Measurements from ENCODE around the gene SLN.

Gene SLN

GRCh38 chr11:107719557-107720302 is 7.9 kb upstream of the SLN start:
- DNase-seq (ENCODE audit: low read depth in 3 of 3) = no peak

DNA sequence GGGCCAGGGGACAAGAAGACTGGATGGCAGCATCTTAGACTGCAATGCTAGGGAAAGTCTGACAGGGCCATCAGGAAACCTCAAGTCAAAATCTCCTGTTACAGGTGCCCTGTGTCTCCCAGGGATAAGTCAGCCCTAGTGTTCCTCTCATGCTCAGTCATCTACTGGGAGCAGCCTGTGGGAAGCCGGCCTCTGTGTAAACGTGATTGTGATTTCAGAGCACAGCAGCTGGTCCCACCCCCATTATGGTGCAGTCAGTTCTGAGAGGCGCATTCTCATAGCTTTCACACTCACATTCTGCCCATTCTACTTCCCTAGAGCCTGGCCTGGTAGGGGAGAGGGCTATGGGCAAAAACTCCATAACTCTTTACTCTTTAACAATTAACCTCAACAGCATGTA is 7.2 kb upstream of the SLN start:
- DNase-seq (ENCODE audit: low read depth in 3 of 3) = no peak

DNA sequence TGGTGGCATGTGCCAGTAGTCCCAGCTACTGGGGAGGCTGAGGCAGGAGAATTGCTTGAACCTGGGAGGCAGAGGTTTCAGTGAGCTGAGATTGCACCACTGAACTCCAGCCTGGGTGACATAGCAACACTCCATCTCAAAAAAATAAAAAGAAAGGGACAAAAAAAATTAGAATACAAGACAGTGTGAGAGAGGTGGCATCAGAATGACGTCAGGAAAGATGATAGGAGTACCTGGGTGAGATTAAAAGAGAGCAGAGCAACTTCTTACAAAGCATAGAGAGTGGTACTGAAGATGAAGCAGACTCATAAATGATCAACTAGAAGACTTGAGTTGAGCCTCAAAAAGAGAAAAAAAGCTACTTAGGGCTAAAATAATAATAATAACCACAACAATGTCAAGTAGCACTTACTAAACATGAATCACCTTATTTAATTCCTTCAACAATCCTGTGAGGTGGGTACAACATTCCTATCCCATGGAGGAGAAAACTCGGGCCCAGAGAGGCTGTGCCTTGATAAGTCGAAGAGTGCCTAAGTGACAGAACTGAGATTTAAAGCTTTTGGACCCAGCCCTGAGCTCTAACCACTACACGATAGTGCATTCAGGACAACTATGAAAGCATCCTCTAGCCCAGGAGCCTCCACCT is 5.2 kb upstream of the SLN start:
- DNase-seq (ENCODE audit: low read depth in 3 of 3) = no peak

DNA sequence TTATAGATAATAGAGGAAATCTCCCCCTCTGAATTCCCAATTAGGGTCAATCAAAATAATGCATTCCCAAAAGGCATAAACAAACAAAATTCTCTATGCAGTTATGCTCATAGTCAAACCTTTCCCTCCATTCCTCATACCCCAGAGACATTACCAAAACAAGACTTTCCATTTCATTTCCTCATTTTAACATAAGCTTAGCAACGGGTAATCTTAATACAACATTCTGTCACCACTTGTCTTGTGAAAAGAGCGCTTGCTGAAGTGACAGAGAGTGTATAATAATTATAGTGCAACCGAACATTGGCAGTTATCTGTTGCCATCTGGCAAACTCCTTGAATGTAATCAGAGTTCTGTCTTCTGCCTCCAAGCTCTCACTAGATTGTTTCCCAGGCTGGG is 1.2 kb upstream of the SLN start:
- no peak for DNase-seq (ENCODE audit: low read depth in 3 of 3)

- no peak for DNase-seq (ENCODE audit: low read depth in 3 of 3)
Measured at GRCh38 chr11:107710301-107710700, 1.6 kb downstream of the SLN start.

- no peak for DNase-seq (ENCODE audit: low read depth in 3 of 3)
Measured at GRCh38 chr11:107708792-107709191, 3.1 kb downstream of the SLN start.

GRCh38 chr11:107707807-107708206 is 4.0 kb downstream of the SLN start:
- no peak for DNase-seq (ENCODE audit: low read depth in 3 of 3)

DNA sequence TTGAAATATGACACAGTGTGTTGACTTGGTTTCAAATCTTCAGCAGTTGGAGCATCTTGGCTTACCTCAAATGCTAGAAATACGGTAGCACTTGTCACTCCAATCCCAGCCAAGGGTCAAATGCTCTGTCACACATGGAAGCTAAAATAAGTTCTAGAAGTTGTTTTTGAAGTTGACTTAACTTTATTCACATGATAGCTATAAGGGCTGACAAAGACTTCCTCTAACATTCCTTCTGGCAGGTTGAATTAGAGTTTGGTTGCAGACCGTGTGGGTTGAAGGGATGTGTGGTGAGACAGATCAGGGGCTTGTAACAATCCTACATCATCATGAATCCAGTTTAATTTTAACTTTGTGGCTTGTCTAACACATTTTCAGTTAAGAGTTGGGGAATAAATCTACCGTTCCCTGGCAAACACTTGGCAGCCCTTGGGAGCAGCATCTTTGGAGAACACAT is 4.6 kb downstream of the SLN start:
- DNase-seq (ENCODE audit: low read depth in 3 of 3) = no peak

DNA sequence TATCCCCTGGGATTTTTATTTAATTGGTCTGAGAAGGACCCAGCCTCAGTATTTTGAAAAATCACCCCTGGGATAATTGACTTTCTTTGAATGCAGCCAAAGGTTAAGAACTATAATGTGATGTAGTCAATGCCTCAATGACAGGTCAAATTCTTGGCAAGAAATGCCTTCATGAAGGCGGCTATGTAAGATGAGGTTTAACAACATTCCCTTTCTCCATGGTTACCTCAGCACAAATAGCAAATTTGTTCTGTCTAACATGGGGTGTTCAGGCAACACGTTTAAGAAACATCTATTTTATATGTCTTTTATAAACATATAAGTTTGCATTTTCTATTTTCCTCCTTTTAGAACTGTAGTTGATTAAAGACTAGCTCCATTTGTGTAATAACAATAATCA is 5.3 kb downstream of the SLN start:
- no peak for DNase-seq (ENCODE audit: low read depth in 3 of 3)

DNA sequence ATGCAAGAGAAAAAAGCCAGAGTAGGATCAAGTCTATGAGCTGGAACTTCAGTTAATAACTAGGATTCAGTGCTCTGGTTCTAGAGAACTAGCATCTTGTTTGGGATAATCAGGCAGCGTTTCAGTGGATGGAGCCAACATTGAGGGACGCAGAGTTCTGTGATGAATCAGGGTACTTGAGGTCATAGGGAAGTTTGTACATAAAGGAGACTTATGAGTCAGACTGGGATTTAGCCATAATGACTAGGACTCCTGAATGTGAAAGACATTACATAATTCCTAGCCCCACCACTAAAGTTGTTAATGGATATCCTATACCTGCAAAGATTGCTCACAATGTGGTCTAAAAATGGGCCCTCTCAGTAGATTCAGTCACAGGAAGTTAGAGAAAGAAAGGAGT is 6.8 kb downstream of the SLN start:
- no peak for DNase-seq (ENCODE audit: low read depth in 3 of 3)

DNA sequence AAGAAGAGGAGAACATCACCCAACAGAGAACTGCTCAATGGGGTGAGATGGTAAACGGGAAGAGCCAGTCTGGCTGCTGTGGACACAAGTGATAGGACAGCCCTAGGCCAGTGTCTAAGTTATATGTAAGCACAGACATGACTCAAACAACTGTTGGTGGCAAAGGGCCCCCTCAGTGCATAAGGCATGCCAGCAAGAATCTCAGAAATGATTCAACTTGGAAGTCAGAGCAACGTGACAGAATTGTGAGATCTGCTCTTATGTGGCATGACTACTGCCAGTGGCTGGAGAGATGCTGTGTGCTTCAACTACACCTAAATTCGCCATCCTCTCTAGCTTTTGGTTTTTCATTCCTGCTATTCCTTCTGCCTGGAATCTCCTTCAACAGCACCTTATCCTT is 7.4 kb downstream of the SLN start:
- DNase-seq (ENCODE audit: low read depth in 3 of 3) = no peak

- DNase-seq (ENCODE audit: low read depth in 3 of 3) = no peak
Measured at GRCh38 chr11:107702723-107703122, 9.1 kb downstream of the SLN start.

DNA sequence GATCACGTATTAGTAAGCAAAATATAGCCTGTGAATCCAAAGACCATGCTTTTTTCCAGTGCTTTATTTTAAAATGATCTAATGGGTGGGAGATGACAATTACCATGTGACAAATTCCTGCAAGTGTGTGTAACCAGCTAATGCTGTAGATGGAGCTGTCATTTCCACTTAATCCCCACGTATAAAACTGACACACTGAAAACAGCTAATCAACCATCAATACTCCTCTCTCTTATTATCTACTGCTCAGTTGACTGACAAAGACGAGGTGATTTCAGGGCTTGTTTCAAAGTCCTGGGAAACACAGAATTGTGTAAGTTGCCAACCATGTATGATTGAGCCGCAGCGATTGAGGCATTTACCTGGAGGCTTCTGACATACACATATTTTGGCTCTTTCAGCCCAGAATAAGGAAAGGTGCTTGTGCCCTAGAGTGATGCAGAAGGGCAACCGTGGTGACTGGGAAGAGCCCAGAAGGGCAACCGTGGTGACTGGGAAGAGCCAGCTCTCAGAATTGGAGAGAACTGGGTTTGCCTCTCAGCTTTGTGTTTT is 9.7 kb downstream of the SLN start:
- no peak for DNase-seq (ENCODE audit: low read depth in 3 of 3)

GRCh38 chr11:107699371-107700285 is 12.2 kb downstream of the SLN start:
- DNase-seq (ENCODE audit: low read depth in 3 of 3) = no peak

DNA sequence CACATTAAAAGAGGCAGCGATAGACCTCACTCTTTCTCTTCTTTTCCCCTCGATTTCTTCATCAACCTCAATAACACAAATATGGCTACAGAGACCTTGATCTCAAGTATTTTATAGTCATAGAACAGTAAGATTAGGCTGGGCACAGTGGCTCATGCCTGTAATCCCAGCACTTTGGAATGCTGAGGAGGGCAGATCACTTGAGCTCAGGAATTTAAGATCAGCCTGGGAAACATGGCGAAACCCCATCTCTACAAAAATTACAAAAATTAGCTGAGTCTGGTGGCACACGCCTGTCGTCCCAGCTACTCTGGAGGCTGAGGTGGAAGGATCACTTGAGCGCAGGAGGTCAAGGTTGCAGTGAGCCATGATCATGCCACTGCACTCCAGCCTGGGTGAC is 14.6 kb downstream of the SLN start:
- no peak for DNase-seq (ENCODE audit: low read depth in 3 of 3)

- DNase-seq (ENCODE audit: low read depth in 3 of 3) = no peak
Measured at GRCh38 chr11:107696140-107696539, 15.7 kb downstream of the SLN start.

- no peak for DNase-seq (ENCODE audit: low read depth in 3 of 3)
Measured at GRCh38 chr11:107695446-107695845, 16.4 kb downstream of the SLN start.

DNA sequence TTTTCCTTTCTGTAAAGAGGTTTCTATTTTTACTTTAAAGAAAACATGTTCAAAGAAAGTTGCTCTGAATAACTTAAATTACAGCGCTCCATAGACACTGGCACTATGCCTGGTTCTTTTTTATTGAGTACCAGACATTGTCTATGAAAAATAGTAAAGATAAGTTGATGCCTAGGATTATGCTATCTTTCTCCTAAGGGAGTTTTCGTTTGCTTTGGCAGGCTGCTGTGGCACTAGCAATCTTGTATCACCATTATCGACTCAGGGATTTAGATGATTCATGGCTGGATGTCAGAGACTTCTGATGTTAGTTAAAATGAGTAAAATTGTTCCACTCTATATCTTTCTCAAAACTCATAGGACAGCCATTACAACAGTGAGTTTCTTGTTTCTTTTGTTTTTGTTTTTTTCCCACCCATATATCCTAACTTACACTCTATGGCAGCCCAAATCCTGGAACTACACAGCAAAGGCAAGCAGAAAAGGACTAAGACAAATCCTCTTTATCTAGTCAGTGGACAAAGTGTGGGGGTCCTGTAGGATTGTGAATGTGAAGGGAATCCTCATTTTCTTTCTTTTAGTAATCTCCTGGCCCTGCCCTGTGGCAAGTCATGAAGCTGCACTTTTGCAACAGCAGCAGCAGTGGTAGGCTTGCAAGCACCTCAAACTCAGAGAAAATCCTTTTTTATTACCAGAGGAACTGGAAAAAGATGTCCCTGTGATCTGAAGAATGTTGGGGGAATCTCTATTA is 20.7 kb downstream of the SLN start:
- no peak for DNase-seq (ENCODE audit: low read depth in 3 of 3)

- DNase-seq (ENCODE audit: low read depth in 3 of 3) = peak; percentile 24 to 42 (median 40)
Measured at GRCh38 chr11:107689317-107690202, 22.3 kb downstream of the SLN start.

DNA sequence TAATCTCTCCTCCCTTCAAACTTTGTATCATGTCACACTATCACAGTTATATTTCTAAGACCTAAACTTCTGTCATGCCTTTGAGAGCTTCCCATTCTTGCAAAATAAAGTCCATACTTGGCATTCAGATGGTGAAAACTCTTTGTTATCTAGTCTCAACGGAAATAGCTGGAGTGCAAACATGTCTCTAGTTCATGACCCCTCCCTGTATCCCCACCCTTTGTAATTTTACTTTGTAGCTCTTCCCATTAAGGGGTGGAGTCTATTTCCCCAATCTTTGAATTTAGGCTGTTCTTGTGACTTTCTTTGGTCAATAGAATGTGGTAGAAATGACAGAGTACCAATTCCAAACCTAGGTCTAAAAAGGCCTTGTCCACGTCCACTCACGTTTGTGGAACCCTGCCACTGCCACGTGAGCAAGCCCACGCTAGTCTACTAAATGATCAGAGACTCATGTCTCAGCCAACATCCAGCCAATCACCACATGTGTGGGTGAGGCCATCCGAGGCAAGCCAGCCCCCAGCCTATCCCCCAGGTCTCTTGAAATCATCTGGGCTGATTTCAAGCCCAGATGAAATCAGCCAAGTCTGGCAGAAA is 23.4 kb downstream of the SLN start:
- no peak for DNase-seq (ENCODE audit: low read depth in 3 of 3)

All from stimulated activated CD4-positive, alpha-beta T cell treated with anti-CD3 and anti-CD28 coated beads, TNF-alpha, amount 100 ng/mL, for 24 hours (primary cell).